GM12872 (cell line): ENCODE measurements around the gene BRWD1.

Experiments
- TF ChIP-seq, protein P1 (sequence below): IDR thresholded peaks from 3 replicates; pipeline ENCODE4 v1.5.1; 2011; ENCODE audit warnings: low read depth, mild to moderate bottlenecking, low read length, moderate library complexity; ENCODE audit not compliant: insufficient read depth

Gene BRWD1

DNA sequence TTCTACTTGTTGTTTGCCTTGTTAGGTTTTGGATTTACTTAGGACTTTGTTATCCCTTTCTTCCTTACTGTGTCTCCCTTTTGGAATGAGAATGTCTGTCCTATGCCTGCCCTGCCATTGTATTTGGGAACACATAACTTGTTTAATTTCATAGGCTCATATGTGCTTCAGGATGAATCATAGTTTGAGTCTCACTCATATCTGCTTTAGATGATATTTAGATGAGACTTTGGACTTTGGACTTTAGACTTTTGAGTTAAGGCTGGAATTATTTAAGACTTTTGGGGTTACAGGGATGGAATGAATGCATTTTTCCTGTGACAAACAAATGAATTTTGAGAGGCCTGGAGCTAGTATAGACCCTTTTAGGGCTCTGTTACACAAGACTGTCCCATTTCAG is 163.6 kb downstream of the BRWD1 start:
- TF ChIP-seq, protein P1, sequence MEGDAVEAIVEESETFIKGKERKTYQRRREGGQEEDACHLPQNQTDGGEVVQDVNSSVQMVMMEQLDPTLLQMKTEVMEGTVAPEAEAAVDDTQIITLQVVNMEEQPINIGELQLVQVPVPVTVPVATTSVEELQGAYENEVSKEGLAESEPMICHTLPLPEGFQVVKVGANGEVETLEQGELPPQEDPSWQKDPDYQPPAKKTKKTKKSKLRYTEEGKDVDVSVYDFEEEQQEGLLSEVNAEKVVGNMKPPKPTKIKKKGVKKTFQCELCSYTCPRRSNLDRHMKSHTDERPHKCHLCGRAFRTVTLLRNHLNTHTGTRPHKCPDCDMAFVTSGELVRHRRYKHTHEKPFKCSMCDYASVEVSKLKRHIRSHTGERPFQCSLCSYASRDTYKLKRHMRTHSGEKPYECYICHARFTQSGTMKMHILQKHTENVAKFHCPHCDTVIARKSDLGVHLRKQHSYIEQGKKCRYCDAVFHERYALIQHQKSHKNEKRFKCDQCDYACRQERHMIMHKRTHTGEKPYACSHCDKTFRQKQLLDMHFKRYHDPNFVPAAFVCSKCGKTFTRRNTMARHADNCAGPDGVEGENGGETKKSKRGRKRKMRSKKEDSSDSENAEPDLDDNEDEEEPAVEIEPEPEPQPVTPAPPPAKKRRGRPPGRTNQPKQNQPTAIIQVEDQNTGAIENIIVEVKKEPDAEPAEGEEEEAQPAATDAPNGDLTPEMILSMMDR = no peak

DNA sequence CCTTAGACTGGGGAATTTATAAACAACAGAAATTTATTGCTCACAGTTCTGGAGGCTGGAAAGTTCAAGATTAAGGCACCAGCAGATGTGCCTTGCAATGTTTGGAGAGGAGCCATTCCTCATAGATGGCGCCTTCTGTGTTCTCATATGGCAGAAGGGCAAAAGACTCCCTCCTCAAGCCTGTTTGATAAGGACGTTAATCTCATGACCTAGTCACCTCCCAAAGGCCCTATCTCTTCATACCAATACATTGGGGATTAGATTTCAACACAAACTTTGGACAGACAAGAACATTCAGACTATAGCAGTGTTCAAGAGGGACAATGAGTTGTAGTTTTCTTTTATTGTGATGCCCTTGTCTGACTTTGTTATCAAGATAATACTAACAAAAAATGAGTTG is 164.5 kb downstream of the BRWD1 start:
- TF ChIP-seq, protein P1 = no peak

DNA sequence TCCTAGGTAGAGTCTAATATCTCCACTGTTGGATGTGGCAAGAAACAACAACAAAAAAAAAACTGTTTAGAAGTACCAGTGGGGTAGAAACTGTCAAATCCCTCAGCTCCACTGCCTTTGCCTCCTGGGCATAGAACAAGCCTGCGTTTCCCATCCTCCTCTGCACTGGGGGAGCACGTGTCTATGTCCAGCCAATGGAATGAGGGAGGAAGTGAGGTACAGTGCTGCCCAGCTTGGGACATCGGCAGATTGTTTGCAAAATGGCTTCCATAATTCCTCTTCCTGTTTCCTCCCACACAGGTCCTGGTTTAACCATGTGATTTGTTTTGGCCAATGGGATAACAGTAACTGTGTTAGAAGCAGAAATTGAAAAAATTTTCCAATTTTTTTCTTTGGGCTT is 169.2 kb downstream of the BRWD1 start:
- TF ChIP-seq, protein P1 = no peak

DNA sequence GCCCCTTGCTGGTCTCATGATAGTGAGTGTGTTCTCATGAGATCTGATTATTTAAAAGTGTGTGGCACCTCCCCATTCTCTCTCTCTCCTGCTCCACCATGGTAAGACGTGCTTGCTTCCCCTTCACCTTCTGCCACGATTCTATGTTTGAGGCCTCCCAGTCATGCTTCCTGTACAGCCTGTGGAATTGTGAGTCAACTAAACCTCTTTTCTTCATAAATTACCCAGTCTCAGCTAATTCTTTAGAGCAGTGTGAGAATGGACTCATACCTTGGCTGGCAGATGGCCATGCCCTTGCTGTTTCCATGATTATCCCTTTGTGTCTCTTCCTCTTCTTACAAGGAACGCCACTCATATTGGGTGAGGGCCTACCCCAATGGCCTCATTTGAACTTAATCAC is 170.5 kb downstream of the BRWD1 start:
- TF ChIP-seq, protein P1 = no peak

DNA sequence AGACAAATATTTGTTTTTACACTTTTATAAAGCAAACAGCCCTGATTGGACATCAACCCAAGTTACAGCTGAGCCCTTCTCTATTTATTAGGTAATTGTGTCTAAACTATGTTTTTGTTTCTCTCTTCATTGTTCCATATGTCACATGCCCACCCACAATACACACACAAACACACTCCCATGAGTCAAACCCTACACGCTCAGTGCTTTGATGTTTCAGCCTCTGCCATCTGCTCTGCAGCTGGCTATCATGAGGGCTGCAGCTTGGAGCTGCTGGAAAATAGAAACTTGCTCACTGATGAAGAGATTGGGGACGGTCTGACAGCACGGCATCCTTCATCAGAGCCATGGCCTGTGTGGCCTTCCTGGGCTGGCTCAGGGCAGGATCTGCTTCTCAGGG is 171.9 kb downstream of the BRWD1 start:
- TF ChIP-seq, protein P1 = no peak

DNA sequence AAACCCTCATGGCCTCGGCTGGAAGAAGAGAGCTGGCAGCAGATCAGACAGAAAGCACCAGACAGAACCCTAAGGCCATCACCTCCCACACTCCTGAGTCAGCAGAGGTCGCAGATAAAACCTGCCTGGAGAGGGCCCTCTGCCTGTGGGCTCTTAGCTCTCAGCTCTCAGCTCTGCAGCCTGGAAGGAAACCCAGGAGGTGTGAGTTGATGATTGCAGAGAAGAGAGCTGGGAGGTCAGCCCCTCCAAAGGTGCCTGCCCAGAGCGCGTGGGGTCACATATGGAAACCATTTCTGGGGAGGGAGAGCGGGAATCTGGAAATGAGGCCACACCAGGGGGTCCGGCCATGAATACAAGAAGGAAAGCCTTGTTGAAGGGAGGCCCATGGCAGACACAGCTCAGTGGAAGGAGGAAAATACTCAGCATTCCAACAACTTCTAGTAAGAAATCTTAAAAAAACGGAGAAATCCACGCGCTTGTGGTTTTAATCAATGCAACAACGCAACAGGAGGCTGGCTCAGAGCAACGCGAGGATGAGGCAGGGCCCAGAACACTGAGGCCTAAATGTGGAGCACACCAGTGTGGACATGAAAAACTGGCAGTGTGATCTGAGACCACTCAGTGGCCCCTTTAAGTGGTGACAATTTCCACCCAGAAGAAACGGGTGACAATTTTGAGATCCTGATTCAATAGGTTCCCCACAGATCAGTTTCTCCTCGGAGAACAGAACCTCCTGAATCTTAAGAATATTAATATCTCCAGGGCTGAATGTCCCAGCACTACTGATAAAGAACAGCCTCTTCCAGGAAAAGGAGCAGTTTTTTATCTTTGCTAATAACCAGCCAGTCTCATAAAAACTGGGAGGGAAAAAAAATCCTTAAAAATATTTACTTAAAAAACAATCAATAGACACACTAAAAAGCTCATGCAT is 175.9 kb downstream of the BRWD1 start:
- TF ChIP-seq, protein P1 = no peak

DNA sequence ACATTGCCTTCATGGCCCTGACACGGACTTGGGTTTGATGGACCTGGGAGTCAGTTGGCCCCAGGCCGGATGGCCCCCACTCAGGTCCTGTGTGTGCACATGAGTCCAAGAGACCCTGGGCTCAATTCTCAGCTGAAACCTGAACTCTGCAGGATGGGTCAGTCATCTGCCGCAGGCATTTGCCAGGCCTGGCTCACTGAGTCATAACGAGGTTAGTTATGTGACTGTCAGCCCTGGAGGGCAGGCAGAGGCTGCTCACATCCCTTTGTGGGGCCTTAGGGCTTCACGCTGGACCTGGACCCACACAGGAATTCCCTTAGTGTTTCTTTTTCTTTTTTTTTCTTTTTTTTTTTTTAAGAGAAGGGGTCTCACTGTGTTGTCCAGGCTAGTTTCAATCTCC is 176.7 kb downstream of the BRWD1 start:
- TF ChIP-seq, protein P1 = no peak
